Activated T-cell treated with anti-CD3 and anti-CD28 coated beads for 1 hour (primary cell): ENCODE measurements around the gene MAB21L4.

Experiments
- DNase-seq: peaks from one replicate; pipeline ENCODE4 v3.0.0-alpha.2; 2020; ENCODE audit warnings: low read depth

Gene MAB21L4

DNA sequence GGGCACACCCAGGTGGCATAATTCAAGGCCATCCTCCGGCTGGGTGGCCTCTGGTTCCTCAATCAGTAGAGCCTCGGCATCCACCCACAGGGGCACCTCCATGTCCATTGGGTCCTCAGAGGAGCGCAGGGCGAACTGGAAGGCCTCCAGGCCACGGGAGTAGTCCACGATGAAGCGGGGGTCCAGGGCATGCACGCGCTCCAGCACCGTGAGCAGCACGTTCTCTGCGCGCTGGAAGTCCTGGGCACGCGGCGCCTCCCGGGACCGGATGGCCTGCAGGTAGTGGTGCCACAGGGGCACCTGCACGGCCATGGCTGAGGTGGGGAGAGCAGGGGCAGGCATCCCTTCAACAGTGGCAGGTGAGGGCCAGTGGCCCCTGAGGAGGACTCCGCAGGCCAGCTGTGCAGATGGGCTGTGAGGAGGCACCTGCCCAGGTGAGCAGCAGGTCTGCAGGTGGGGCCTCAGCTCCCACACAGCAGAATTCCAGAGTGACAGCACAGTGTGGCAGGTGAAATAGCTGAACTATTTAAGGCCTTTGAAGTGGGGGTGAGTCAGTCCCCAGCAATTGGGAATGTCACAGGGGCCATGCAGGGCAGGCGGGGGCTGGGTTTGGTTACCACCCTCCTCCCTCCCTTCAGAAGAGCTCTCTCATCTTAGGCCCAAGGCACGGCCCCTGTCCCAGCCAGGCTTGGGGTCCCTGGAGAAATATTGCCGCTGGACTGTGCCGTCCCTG, at the start of gene MAB21L4:
TSS of gene MAB21L4 (minus strand) at position 501 of the 733 bp plus-strand sequence. CDS start at position 342, 159 bp downstream.
- no peak for DNase-seq

DNA sequence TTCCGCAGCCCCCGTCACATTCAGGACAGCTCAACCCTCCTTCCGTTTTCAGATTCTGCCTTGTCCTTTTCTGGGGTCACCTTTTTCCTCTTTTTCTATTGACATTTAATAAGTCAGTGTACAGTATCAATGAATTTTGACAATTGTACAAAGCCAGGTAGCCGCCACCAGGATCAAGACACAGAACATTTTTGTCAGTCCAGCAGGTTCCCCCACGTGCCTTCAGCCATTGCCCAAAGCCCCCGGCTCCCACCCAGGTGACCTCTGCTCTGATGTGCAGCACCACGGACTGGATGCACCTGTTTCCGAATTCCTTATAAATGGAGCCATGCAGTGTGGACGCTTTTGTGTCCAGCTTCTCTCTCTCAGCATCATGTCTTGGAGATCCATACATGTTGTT, 40.1 kb upstream of the MAB21L4 start:
- no peak for DNase-seq

DNA sequence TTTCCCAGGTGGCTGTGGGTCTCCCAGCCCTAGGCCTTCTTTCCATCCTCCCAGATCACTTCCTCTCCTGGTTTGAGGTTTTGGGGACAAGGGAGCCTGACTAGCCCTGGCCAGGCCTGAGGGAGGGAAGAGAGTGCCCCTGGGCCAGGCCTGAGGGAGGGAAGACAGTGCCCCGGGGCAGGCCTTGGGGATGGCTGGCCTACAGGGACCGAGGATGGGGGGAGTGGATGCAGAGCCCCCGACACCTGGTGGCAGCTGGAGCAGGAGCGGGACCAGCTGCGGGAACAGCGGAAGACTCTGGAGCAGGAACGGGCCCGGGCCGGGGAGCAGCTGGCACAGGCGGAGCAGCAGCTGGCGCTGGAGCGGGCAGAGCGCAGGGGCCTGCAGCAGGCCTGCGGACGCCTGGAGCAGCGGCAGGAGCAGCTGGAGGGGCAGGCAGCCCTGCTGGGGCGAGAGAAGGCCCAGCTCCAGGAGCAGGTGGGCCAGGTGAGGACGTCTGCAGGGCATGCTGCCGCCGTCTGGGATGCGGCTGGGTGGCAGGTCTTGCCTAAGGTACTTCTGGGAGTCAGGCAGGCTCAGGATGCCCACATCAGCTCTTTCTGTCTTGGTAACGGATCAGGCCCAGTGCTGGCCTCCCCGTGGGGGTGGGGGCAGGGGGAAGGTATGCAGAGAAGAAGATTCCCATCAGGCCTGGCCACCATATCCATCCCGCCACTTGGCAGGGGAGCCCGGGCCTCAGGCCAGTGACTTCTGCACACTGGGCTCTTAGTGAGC, 39.3 kb upstream of the MAB21L4 start:
- no peak for DNase-seq

DNA sequence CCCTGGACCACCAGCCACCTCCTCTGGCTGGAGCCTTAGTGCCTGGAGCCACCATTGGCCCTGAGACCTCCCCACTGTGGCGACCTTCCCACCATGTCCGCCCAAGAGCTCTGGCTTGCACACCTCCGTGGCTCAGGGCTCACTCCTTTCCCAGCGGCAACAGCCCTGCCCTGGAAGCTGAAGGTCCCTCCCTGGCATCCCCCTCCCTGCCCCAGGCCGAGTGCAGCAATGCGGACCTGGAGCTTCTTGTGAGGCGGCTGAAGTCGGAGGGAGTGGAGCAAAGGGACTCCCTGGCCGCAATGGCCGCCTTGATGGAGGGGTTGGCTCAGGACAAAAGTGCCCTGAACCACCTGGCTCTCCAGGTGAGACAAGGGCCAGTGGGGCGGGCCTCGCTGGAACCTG, 38.7 kb upstream of the MAB21L4 start:
- no peak for DNase-seq

DNA sequence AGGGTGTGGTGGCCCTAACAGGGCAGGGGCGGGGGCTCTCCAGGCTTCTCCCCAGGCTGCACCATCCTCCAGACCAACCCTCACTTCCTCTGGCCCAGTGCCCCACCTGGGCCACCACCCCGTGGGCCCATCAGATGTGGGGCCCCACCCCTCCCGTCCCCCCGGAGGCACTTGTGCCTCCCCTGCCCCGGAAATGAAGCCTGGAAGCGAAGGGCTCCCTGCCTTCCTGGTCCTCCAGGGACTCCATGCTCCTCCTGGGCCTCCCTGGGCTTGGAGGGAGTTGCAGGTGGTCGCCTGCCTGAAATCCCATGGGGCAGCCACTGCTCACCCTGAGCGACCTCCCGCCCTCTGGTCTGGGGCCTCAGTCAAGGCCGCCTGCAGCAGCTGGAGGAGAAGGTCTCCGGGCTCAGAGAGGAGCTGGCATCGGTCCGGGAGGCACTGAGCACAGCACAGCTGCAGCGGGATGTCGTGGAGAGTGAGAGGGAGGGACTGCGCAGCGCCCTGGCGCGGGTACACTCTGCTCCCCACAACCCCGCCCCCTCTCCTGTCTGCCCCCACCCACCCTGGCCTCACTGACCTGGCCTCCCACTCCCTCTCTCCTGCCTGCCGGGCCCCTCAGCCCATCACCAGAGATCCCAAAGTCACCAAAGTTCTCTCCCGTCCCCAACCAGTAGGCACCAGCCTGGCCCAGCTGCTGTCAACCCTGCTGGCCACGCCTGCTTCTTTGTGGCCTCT, 38.2 kb upstream of the MAB21L4 start:
- no peak for DNase-seq

DNA sequence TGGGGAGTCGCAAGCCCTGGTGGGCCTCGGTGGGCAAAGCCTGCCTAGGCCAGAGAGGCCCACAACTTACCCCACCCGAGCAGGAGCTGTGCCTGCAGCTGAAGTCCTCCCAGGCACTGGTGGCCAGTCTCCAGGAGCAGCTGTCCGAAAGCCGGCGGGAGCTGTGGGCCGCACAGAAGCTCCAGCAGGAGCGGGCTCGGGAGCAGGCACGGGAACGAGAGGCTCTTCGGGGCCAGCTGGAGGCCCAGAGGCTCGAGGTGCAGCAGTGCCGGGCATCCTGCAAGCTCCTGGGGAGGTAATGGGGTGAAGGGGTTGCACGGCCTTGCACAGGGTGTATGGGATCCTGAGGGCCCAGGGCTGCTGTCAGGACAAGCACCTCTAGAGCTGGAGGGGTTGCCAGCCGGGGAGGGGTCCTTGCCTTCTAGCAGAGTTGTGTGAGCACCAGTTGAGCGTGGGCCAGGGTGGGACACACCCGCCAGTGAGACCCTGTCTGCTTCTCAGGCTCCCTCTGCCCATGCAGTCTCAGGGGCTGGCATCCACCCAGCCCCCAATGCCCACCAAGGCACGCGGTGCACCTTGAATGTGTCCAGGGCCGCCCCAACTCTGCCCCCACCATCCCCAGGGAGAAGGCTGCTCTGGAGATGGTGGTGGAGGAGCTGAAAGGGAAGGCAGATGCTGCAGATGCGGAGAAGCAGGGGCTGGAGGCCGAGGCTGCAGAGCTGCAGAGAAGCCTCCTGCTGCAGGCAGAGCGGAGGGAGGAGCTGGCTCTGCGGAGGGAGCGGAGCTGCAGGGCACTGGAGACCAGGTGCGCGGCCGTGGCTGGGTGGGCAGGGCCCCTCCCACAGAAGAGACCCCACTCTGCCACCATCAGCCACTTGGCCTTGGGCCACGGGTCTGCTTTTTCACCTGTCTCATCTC, 37.4 kb upstream of the MAB21L4 start:
- no peak for DNase-seq

DNA sequence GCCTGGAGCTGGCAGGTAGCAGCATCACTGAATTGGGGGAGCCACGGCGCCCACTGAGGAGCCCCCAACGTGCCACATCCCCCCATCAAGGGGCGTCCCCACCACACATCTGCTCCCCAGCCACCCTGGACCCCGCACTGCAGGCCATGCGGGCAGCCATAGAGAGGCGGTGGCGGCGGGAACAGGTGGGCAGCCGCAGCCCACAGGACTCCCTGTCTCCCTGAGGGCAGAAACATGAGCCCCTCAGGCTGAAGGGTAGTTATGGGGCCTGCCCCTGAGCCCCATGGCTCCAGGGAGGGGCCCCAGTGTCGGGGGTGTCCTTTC, 36.7 kb upstream of the MAB21L4 start:
- DNase-seq: no peak

DNA sequence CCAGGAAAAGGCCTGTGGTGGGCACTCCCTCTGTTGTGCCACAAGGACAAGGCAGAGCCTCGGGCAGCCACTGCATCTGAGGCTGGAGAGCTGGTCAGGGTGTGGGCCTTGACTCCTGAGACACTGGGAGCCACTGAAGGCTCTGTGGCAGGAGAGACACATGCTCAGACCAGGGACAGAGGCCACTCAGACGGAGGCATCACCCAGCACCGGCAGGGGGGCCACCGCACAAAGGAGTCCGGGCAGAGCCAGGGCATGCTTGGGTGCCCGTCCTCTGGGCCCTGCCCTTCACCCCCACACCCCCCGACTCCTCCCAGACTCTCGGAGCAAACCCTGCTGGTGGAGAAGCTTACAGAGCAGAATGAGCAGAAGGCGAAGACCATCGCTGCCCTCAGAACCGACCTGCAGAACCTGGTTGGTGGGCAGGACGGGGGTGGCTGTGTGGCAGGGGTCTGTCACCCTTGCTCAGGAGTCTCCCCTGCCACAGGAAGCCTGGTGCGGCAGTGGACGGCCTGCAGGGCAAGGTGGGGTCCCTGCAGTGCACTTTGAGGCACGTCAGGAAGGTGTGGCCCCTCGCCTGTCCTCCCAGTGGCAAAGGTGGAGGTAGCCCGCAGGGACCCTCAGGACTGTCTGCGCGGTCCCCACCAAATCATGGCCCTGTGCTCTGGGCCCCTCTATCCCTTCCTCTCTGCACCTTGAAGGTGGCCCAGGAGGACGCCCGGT, 36.2 kb upstream of the MAB21L4 start:
- no peak for DNase-seq

DNA sequence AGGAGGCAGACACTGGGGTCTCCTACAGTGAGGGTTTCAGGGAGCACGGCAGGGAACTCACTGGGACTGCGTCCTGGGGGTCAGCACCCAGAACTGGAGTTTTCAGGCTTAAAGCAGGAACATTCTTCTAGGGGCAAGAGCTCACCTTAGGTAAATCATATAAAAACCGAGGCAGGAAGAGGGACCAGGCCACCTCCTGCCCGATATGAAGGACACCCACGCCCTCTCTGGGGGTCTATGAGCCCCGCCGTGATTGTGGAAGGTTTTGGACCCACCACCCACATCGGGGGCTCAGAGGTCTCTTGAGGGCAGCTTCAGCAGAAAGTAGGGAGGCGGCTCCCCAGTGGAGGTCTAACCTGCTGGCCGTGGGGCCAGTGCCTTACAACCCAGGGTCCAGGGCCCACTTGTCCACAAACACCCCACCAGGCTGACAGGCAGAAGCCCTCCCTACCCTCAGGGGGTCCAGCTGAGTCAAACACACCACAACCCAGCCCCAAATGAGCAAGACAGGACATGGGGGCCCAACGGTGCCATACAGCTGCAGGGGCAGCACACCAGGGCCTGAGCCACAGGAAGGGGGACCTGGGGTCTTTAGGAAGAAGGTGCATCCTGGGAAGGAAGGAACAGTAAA, 35.5 kb upstream of the MAB21L4 start:
- DNase-seq: no peak

DNA sequence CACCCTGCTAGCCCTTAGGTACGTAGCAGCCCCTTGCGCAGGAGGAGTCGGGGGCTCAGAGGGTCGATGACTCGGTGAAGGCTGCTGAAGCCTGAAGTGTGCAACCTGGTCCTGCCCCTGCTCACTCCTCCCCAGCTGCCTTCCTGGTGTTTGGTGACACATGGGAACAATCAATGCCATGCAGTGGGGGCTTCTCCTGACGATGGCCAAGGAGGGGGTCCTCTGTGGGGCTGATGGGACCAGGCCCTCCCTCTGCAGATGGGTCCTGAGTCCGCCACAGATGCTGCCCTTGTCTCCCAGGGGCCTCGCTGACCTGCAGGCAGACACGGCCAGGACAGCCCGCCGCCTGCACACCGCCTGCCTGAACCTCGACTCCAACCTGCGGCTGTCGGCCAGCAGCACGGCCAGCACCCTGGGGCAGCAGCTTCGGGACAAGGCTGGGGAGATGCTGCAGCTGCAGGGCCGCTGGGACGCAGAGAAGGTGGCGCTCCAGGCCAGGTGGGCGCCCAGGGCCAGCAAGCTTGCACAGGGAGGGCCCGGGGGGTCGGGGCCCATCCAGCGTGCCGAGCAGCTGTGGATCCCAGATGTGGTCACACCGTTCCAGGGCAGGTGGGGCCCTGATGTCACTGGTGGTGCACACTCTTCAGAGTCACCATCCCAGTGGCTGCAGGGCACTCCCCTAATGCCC, 34.8 kb upstream of the MAB21L4 start:
- DNase-seq: no peak

DNA sequence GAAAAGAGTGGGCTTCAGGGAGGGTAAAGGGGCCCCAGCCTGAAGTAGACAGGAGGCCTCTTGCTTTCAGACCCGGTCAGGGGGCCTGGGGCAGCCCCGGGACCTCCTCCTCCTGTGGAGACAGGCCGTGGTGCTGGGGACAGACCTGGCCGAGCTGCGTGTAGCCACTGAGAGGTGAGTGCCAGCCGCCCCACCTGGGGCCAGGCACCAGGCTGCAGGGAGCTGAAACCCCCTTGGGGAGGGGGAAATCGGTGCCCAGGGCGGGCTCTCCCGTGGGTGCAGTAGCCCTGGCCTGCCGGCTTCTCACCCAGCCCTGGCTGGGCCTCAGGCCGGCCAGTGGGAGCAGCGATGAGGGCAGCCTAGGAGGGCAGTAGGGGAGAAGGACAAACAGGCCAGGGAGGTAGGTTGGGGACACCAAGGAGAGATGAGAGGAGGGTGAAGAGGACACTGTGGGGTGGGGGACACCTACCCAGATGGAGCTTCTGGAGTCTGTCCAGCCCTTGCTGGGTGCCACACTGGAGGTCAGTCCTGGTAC, 34.2 kb upstream of the MAB21L4 start:
- DNase-seq: no peak

DNA sequence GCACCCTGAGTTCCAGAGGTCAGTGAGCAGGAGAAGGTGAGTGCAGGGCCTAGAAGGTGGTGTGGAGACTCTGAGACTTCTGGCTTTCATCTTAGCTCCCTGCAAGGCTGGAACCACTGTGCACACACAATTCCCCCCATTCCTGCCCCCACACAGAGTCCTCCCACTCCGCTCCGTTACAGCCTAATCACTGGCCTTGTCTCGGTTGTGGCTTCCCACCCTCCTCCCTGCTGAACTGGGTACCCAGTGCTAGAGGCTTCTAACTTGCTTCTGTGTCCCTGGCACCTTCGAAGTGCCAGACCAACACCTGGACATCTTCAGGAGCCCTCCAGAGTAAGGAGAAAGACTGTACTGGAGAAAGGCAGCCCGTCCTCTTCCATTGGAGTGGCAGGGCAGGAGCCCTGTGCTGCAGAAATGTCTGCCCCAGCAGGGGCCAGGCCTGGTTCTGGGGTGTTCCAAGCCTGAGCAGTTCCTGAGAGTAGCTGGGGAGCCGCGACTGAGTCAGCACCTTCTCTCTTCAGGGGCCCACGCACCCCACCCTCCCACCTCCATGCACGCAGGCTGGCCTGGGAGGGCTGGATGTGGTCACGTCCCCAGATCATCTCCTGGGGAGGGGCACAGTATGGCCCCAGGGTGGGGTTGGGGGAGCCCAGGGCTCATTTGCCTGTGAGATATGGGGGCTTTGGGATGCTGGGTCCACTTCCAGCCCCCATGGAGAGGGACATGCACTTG, 33.6 kb upstream of the MAB21L4 start:
- DNase-seq: no peak

DNA sequence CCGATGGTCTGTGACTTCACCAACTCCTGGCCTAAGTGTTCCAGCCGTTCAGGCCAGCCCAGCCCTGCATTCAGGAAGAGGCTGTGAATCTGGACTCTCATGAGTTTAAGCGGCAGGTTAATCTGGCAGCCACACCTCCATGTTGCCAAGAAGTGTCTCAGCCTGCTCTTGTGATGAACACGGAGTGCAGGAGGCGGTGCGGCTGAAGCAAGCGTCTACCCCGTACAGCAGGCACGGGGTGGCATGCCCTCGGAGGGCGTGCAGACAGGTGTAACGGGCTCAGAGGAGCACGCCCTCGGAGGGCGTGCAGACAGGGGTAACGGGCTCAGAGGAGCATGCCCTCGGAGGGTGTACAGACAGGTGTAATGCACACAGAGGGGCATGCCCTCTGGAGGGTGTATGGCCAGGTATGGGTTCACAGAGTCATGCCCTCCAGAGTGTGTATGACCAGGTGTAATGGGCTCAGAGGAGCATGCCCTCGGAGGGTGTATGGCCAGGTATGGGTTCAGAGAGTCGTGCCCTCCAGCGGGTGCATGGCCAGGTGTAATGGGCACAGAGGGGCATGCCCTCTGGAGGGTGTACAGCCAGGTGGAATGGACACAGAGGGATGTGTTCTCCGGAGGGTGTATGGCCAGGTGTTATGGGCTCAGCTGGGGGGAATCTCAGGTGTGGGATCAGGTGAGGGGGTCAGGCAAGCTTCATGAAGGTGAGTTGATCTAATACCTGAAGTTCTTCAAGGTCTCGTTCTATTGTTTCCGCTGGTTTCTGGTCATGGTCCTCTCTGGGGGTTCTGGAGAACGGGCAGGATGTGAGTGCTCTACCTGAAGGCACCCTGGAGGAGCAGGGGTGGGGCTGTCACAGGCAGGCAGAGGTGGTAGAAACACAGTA, 32.8 kb upstream of the MAB21L4 start:
- no peak for DNase-seq

DNA sequence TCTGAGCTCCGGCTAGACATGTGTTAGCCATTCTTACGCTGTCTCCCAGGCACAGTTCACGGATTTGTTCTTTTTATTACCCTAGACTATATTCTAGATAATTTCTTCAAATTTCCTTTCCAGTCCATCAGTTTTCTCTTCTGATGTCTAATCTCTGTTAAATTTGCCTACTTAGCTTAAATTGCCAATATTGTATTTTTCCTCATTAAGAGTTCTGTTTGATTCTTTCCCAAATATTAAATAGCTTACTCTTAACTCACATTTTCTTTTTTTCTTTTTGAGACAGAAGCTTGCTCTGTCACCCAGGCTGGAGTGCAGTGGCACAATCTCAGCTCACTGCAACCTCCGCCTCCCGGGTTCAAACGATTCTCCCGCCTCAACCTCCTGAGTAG, 31.4 kb upstream of the MAB21L4 start:
- DNase-seq: no peak

DNA sequence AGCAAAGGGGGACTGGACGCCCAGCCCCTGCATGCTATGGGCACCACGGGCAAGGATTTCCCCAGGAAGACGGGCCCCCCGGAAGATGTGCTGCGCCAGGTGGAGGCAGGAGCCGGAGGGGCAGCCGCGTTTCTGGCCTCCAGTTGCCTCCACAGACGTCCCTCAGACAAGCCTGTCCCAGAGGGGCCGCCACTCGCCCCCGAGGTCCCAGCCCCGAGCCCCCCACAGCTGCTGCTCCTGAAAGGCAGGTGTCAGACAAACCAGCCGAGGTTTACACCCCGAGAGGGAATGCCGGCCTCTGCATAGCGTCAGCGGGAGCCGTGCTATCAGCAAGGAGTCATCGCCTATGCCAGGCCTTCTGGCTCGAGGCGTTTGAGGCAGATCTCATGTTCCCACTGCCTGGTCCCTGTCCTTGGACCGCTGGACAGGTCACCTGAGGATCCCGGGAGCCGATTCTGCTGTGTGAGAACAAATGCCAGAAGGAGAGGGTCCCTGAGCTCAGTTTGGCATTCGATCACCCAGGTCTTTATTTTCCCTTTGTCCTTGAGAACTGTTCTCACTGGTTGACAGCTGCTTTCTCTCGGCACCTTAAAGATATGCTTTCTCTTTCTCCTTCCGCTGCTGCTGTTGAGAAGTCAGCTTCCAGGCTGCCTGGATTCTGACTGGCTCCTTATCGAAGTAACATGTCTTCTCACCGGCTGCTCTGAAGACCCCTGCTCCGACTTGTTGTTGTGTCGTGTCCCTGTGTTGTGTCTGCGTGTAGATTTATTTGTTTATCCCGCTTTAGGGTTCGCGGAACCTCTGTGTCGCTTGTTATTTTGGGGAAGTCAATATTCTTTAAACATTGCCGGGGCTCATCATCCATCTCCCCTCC, 30.8 kb upstream of the MAB21L4 start:
- DNase-seq: no peak

DNA sequence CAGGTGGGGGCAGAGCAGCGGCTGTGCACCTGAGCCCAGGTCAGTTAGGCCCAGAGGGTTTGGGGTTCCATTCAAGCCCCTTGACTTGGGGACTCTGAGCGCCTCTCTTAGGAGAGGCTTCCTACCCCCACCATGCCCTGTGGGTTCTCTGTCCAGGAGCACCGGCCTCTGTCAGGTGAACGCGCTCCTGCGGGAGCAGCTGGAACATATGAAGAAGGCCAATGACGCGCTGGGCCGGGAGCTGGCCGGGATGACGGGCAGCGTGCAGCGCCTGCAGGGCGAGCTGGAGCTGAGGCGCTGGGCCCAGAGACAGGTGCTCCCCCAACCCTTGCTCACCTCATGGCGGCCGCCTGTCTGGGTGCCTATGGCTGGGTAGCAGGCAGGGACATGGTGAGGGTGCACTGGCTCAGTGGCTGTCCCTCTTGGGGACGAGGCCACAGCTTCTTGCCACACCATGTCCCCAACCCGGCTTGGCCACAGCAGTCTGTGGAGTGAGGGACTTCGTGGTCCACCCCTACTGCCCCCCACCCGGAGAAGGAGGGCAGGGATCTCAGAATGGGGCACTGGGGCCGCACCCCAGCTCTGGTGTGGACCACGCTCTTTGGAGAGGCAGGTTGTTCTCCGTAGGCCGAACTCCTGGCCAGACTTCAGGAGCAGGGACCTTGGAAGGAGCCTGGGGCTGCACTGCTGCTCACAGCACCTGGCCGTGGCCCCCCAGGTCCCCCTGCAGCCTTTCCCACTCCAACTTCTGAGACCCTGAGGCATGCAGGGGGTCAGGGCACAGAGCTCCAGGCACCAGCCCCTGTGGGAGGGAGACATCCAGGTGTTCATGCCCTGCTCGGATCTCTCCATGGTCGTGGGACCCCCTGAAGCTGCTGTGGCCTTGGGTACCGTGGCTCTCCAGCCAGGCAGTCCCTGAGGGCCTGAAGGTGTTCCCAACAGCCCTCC, 29.9 kb upstream of the MAB21L4 start:
- DNase-seq: no peak
